Activated naive CD4-positive, alpha-beta T cell treated with anti-CD3 and anti-CD28 coated beads, Interleukin-2, amount 50 U/mL, for 24 hours (primary cell): ENCODE results near the gene TULP1.

Experiments used
- H3K27ac Mint-ChIP-seq: one replicate; pipeline ENCODE4 v1.8.0; 2021; ENCODE audit warnings: mild to moderate bottlenecking, mixed read lengths
- H3K27me3 Mint-ChIP-seq: one replicate; pipeline ENCODE4 v1.8.0; 2021; ENCODE audit warnings: mixed read lengths
- H3K36me3 Mint-ChIP-seq: one replicate; pipeline ENCODE4 v1.8.0; 2021; ENCODE audit warnings: mixed read lengths
- H3K4me1 Mint-ChIP-seq: one replicate; pipeline ENCODE4 v1.8.0; 2021; ENCODE audit warnings: mixed read lengths
- H3K4me3 Mint-ChIP-seq: one replicate; pipeline ENCODE4 v1.8.0; 2021; ENCODE audit warnings: mild to moderate bottlenecking, mixed read lengths
- H3K9me3 Mint-ChIP-seq: one replicate; pipeline ENCODE4 v1.8.0; 2021; ENCODE audit warnings: mixed read lengths

Gene TULP1

DNA sequence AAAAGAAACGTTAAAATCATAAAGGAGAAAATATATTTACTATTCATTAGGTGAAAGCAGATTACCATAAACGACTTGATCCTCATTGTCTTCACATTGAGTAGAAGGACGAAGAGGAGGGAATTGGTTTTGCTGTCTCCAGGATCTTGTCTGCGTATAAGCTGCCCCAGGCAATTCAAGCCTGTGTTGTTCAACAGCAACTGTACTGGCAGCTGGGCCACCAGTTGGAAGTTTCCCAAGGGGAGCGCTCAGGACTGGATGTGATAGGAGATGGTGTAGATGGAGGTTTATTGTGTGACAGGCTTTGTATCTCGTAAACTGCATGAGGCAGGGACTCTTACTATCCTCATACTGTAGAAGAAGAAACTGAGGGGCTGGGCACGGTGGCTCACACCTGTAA lies 64.5 kb downstream of the TULP1 start:
- Mint-ChIP-seq H3K27me3 (no peaks in the 10 kb centered on the region), H3K9me3 (no peaks in the 10 kb centered on the region), H3K4me1 (peaks cover 29% of the 10 kb centered on the region), H3K27ac (no peak overlapping the region), H3K4me3 (no peak overlapping the region), H3K36me3 (no peaks in the 10 kb centered on the region)
